ENCODE results near the gene PHACTR3.

The PHACTR3 gene

DNA sequence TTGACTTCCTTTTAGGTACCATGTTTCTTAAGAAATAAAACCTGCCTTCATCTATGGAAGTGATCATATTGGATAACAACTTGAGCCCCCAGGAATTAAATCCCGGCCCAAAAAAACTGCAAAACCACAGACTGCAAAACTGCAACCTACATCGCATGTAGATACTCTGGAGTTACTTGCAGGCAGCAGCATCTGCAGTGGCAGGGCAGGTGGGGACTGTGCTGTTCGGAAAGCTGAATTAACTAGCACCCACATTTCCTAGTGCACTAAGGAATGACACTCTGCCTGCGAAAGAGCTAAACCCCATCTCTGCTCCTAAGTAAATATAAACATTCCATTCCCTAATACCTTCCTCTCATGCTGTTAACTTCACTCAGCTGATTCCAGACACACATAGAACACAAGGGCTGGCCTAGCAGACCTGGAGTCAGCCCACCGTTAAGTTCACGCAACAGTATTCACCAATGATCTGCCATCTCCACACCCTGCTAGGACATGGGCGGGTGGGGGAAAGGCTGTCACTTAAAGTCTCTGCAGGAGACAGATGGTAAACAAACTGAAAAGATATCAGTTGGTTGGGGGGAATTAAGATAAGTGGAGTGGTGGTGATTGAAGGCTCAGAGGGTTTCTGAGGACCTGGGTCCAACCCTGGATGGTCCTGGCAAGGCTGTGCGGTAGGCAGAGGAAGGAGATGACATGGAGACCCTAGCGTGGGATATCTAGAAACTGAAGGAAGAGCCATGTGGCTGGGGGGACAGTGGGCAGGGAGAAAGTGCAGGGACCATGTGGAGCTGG is 200.7 kb downstream of the PHACTR3 start:
- Histone ChIP-seq H3K9me3 (ENCODE audit: control insufficient read depth, low read length) (no peaks in the 10 kb centered on the region), H3K4me1 (ENCODE audit: control insufficient read depth, insufficient read depth, low read length) (peaks cover 6% of the 10 kb centered on the region), H3K27ac (ENCODE audit: insufficient read depth, low read depth, low read length, poor library complexity, severe bottlenecking) (no peak overlapping the region), H3K36me3 (ENCODE audit: control insufficient read depth, insufficient read depth, low read length) (no peaks in the 10 kb centered on the region), H3K27me3 (ENCODE audit: control insufficient read depth, insufficient read depth, low read length, poor library complexity, severe bottlenecking) (peaks cover 4% of the 10 kb centered on the region), H3K4me3 (ENCODE audit: insufficient read depth, low read depth, low read length) (no peak overlapping the region)
- WGBS, 2 experiments: 73 to 76% methylated on average over 9 of the region's 9 CpGs

DNA sequence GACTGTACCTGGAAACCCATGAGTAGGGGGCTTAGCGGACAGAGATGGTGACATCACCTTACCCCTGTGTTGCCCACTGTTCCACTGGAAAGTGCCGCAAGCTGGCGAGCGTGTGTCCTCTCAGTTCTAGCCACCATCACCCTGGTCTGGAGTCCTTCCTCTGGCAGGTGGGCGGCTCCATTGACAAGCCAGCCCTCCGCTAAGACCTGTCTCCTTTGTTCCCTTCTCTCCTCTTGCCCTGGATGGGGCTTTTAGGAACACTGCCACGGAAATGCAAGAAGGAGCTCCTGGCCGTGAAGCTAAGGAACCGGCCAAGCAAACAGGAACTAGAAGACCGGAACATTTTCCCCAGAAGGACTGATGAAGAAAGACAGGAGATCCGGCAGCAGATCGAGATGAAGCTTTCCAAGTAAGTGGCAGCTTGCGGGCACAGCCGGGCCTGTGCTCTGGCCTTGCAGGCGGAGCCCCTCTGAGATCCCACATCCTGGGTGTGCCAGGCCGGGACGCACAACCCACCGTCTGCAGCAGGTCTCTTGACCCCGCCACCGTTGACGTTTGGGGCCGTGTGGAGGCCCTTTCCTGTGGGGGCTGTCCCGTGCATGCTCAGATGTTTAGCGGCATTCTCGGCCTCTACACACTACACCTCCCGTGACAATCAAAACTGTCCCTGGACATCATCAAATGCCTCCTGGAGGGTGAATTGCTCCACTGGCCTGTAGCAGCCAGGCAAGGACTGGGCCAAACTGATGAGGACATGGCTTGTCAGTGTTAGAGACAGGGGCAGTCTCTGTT is 201.6 kb downstream of the PHACTR3 start:
- no peaks in the 10 kb centered on the region for H3K36me3 ChIP-seq (ENCODE audit: control insufficient read depth, insufficient read depth, low read length)
- no peaks in the 10 kb centered on the region for H3K9me3 ChIP-seq (ENCODE audit: control insufficient read depth, low read length)
- H3K27ac ChIP-seq (ENCODE audit: insufficient read depth, low read depth, low read length, poor library complexity, severe bottlenecking): no peak overlapping the region
- H3K27me3 ChIP-seq (ENCODE audit: control insufficient read depth, insufficient read depth, low read length, poor library complexity, severe bottlenecking): peaks cover 4% of the 10 kb centered on the region
- no peak overlapping the region for H3K4me3 ChIP-seq (ENCODE audit: insufficient read depth, low read depth, low read length)
- H3K4me1 ChIP-seq (ENCODE audit: control insufficient read depth, insufficient read depth, low read length): peaks cover 7% of the 10 kb centered on the region
- WGBS, 2 experiments: 93% methylated on average over 26 of the region's 26 CpGs

DNA sequence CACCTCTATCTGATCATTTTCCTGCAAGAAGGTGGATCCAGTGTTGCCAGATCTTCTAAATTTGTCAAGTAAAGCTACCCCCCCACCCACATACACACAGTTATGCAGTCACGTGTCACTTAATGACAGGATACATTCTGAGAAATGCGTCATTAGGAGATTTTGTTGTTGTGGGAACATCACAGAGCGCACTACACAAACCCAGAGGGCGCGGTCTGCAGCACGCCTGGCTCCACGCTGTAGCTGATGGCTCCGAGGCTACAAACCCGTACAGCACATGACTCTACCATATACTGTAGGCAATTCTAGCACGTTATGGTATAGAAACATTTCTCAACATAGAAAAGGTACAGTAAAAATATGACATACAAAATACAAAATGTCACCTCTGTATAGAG is 202.2 kb downstream of the PHACTR3 start:
- 94 to 96% methylated on average over 10 of the region's 10 CpGs for WGBS, 2 experiments
- no peak overlapping the region for H3K4me3 ChIP-seq (ENCODE audit: insufficient read depth, low read depth, low read length)
- no peaks in the 10 kb centered on the region for H3K36me3 ChIP-seq (ENCODE audit: control insufficient read depth, insufficient read depth, low read length)
- H3K27me3 ChIP-seq (ENCODE audit: control insufficient read depth, insufficient read depth, low read length, poor library complexity, severe bottlenecking): peaks cover 4% of the 10 kb centered on the region
- no peaks in the 10 kb centered on the region for H3K9me3 ChIP-seq (ENCODE audit: control insufficient read depth, low read length)
- no peak overlapping the region for H3K27ac ChIP-seq (ENCODE audit: insufficient read depth, low read depth, low read length, poor library complexity, severe bottlenecking)
- peaks cover 7% of the 10 kb centered on the region for H3K4me1 ChIP-seq (ENCODE audit: control insufficient read depth, insufficient read depth, low read length)

DNA sequence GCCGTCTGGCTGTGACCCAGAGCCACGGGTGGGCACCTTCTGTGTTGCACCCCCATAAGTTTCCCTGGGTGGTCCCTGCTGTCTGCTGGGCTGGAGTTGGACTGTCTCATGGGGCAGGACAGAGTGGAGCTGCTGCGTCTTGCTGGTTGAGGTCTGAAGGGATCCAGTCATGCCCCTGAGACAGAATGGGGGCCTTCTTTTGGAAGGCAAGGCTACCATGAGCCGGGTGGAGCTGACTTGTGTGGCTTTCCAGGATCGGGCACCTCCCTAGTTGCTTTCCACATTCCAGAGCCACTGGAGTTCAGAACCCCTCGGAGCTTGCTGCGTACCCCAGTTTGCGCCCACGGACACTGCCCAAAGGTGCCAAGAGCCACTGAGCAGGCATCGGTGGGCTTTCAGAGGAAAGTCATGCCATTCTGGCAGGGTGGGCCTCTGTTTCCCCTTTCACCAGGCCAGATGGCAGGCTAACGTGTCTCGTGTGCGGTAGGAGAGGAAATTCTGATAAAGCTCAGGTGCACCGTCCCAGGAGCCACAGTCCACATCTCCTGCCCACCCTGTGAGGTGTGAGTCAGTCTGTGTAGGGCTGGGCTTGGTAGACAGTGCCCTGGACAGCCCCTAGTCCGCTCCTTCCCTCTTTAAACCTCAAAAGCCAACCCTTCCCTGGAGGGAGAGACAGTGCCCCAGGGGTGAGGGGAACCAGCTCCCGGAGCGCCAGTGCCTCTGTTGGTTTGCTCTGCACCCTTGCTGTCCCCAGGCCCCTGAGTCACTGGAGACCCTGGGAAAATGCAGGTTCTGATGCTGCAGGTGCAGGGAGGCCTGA is 203.8 kb downstream of the PHACTR3 start:
- Histone ChIP-seq H3K4me3 (ENCODE audit: insufficient read depth, low read depth, low read length) (no peak overlapping the region), H3K9me3 (ENCODE audit: control insufficient read depth, low read length) (no peaks in the 10 kb centered on the region), H3K4me1 (ENCODE audit: control insufficient read depth, insufficient read depth, low read length) (peaks cover 7% of the 10 kb centered on the region), H3K27ac (ENCODE audit: insufficient read depth, low read depth, low read length, poor library complexity, severe bottlenecking) (no peak overlapping the region), H3K27me3 (ENCODE audit: control insufficient read depth, insufficient read depth, low read length, poor library complexity, severe bottlenecking) (peaks cover 4% of the 10 kb centered on the region), H3K36me3 (ENCODE audit: control insufficient read depth, insufficient read depth, low read length) (no peaks in the 10 kb centered on the region)
- 89 to 90% methylated on average over 17 of the region's 17 CpGs for WGBS, 2 experiments

DNA sequence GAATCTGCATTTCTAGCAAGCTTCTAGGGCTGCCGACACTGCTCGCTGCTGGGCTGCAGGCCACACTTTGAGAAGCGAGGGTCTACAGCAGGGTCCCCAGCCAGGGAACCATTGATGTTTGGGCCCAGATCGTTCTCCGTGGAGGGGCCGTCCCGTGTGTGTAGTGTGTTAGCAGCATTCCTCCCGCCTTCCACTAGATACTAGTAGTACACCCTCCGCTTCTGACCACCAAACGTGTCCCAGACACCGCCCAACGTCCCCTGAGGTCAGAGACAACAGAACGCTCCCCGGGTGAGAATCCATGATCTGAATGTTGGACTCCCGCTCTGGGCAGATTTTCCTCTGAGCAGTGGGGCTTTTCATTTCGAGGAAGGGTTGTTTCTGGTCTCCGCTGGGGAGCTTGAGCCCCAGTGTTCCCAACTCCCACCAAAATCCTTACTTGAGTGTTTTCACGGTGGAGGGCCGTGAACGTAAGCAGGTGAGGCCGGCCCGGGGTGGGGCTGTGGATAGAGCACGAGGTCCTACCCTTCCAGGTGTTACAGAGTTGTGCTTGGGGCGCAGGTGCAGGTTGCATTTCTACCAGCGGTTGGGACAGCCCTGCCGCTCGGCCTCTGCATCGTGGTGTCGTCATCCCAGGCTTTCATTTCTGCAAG is 204.5 kb downstream of the PHACTR3 start:
- no peaks in the 10 kb centered on the region for H3K9me3 ChIP-seq (ENCODE audit: control insufficient read depth, low read length)
- H3K27me3 ChIP-seq (ENCODE audit: control insufficient read depth, insufficient read depth, low read length, poor library complexity, severe bottlenecking): peaks cover 4% of the 10 kb centered on the region
- peaks cover 7% of the 10 kb centered on the region for H3K4me1 ChIP-seq (ENCODE audit: control insufficient read depth, insufficient read depth, low read length)
- no peak overlapping the region for H3K27ac ChIP-seq (ENCODE audit: insufficient read depth, low read depth, low read length, poor library complexity, severe bottlenecking)
- no peak overlapping the region for H3K4me3 ChIP-seq (ENCODE audit: insufficient read depth, low read depth, low read length)
- 89 to 91% methylated on average over 29 of the region's 29 CpGs for WGBS, 2 experiments
- H3K36me3 ChIP-seq (ENCODE audit: control insufficient read depth, insufficient read depth, low read length): no peaks in the 10 kb centered on the region

DNA sequence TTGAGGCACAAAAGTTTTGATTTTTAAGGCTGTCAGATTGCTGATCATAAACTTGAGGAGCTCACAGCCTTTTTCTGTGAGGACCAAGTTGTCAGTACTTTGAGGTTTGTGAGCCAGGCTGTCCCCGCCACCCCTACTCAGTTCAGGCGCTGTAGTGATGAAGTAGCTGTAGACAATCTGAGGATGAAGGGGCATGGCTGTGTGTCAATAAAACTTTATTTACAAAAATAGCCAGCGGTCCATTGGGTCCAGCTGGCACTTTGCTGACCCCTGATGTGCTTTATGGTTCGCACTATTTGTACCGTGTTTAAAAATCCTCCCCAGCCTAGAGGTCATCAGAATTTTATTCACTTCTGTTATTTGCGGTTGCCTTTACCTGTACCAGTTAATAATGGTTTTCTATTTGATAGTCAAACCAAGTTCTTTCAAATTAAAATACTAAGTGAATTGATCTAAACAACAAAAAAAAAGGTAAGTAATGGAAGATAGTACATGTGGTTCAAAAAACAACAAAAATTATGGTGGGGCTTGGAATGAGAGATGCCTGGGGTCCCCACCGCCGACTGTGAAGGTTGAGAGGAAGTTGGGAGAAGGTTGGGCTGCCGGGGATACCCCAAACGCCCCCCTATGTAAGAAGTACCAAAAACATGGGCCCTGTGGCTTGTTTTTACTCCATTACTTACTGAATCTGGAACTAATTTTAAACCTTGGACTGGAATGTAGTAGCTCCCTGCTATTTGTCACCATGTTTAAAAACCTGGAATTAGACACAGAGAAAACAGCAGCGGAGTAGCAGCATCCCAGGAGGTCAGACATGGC is 205.5 kb downstream of the PHACTR3 start:
- Histone ChIP-seq H3K36me3 (ENCODE audit: control insufficient read depth, insufficient read depth, low read length) (no peaks in the 10 kb centered on the region), H3K9me3 (ENCODE audit: control insufficient read depth, low read length) (no peaks in the 10 kb centered on the region), H3K4me1 (ENCODE audit: control insufficient read depth, insufficient read depth, low read length) (peaks cover 6% of the 10 kb centered on the region), H3K4me3 (ENCODE audit: insufficient read depth, low read depth, low read length) (no peak overlapping the region), H3K27me3 (ENCODE audit: control insufficient read depth, insufficient read depth, low read length, poor library complexity, severe bottlenecking) (peaks cover 4% of the 10 kb centered on the region), H3K27ac (ENCODE audit: insufficient read depth, low read depth, low read length, poor library complexity, severe bottlenecking) (no peak overlapping the region)
- WGBS, 2 experiments: 79% methylated on average over 10 of the region's 11 CpGs

DNA sequence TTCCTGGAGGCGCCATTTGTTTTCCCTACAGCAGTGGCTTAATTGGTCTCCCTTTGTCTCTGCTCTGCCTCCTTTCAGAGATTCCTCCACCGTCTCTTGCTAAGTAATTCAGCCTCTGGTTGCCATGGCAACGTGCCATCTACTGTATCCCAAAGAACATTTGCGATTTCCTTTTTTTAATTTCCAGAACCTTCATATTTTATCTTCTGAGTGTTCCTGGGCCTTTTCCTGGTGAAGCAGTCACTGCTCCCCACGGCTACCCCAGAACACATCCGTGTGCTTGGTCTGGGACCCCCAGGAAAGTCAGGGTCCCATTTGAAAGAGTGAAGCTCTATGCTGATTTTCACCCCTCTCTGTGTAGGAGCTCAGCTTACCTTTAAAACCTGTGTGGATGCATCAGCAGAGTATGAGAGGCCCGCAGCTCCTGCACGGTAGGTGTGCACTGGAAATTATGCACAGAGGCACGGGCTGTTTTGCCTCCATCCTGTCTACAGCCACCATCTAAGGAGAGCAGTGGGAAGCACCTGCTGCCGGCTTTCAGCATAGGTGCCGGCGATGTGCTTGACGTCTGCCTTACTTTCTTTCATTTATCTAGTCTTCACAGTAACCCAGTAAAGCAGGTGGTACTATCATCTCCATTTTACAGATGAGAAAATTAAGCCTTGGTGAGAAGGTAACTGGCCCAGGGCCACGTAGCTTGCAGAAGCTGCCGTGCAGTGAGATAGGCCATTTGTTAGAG is 206.3 kb downstream of the PHACTR3 start:
- WGBS, 2 experiments: 78 to 80% methylated on average over 15 of the region's 15 CpGs
- Histone ChIP-seq H3K4me1 (ENCODE audit: control insufficient read depth, insufficient read depth, low read length) (peaks cover 5% of the 10 kb centered on the region), H3K36me3 (ENCODE audit: control insufficient read depth, insufficient read depth, low read length) (no peaks in the 10 kb centered on the region), H3K27ac (ENCODE audit: insufficient read depth, low read depth, low read length, poor library complexity, severe bottlenecking) (no peak overlapping the region), H3K9me3 (ENCODE audit: control insufficient read depth, low read length) (no peaks in the 10 kb centered on the region), H3K27me3 (ENCODE audit: control insufficient read depth, insufficient read depth, low read length, poor library complexity, severe bottlenecking) (peaks cover 4% of the 10 kb centered on the region), H3K4me3 (ENCODE audit: insufficient read depth, low read depth, low read length) (no peak overlapping the region)

DNA sequence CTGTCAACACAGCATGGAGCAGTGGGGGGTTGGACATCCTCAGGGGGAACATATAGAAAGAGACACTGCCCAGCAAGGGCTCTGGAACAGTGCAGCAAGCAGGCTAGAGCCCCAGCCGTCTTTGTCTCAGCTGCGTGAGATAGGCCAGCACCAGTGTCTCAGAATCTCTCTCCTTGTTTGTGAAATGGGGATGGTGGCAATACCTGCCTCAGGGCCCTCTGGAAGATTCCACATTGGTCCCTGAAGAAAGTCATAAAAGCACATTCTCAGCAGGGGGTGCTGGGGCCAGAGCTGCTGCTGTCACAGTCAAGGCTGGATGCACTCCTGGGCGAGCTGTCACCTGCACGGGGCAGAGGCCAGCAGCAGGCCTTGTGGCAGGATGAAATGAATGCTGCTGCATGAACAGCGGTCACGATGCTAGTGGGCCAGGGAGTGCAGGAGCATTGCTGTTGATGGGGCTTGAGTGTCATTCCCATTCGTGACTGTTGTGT is 207.4 kb downstream of the PHACTR3 start:
- Histone ChIP-seq H3K4me1 (ENCODE audit: control insufficient read depth, insufficient read depth, low read length) (peaks cover 5% of the 10 kb centered on the region), H3K27me3 (ENCODE audit: control insufficient read depth, insufficient read depth, low read length, poor library complexity, severe bottlenecking) (peaks cover 4% of the 10 kb centered on the region), H3K36me3 (ENCODE audit: control insufficient read depth, insufficient read depth, low read length) (no peaks in the 10 kb centered on the region), H3K9me3 (ENCODE audit: control insufficient read depth, low read length) (no peaks in the 10 kb centered on the region), H3K27ac (ENCODE audit: insufficient read depth, low read depth, low read length, poor library complexity, severe bottlenecking) (no peak overlapping the region), H3K4me3 (ENCODE audit: insufficient read depth, low read depth, low read length) (no peak overlapping the region)
- WGBS, 2 experiments: 85 to 90% methylated on average over 7 of the region's 7 CpGs

Measured in ectodermal cell (in vitro differentiated cells).